GM19463 (cell line): ENCODE results near the gene ACAA2.

ENCODE experiments used
- ATAC-seq: cut with Tn5 transposase; IDR thresholded peaks from one replicate; pipeline ENCODE4 v1.9.1; 2021; ENCODE audit warnings: mild to moderate bottlenecking, moderate library complexity; ENCODE audit not compliant: unreplicated experiment

Gene ACAA2

GRCh38 chr18:49744376-49745008 is 68.8 kb downstream of the ACAA2 start:
- no peak for ATAC-seq

- no peak for ATAC-seq
These were observed 70.2 kb downstream of the ACAA2 start for GRCh38 chr18:49743117-49743567.

- ATAC-seq: no peak
These were observed 70.8 kb downstream of the ACAA2 start for GRCh38 chr18:49742316-49743116.

- ATAC-seq: no peak
These were observed 74.1 kb downstream of the ACAA2 start for GRCh38 chr18:49739275-49739674.

GRCh38 chr18:49738721-49739120 is 74.6 kb downstream of the ACAA2 start:
- ATAC-seq: no peak

- ATAC-seq: no peak
These were observed 78.5 kb downstream of the ACAA2 start for GRCh38 chr18:49734836-49735235.

- ATAC-seq: no peak
These were observed 79.3 kb downstream of the ACAA2 start for GRCh38 chr18:49733896-49734585.

- ATAC-seq: no peak
These were observed 80.0 kb downstream of the ACAA2 start for GRCh38 chr18:49733321-49733720.
